D721Med (cell line): ENCODE measurements around the gene EIF4G1.

Experiments
- DNase-seq: peaks from one replicate; pipeline ENCODE4 v3.0.0; 2011; ENCODE audit warnings: low spot score; ENCODE audit not compliant: insufficient read length
- FAIRE-seq: peaks from 2 replicates; lab custom pipeline; 2011; peaks lifted over from hg19 to GRCh38; lab: Jason Lieb, UNC
- CTCF ChIP-seq: IDR thresholded peaks from 2 replicates; pipeline ENCODE4 v1.5.1; 2012; ENCODE audit warnings: mild to moderate bottlenecking, control low read depth; ENCODE audit not compliant: insufficient read depth; ENCODE audit errors: missing control alignments

Gene EIF4G1

GRCh38 chr3:184346480-184347190 is 32.2 kb downstream of the EIF4G1 start:
- FAIRE-seq (no peak), DNase-seq (no peak)
- TF ChIP-seq CTCF: no peak

DNA sequence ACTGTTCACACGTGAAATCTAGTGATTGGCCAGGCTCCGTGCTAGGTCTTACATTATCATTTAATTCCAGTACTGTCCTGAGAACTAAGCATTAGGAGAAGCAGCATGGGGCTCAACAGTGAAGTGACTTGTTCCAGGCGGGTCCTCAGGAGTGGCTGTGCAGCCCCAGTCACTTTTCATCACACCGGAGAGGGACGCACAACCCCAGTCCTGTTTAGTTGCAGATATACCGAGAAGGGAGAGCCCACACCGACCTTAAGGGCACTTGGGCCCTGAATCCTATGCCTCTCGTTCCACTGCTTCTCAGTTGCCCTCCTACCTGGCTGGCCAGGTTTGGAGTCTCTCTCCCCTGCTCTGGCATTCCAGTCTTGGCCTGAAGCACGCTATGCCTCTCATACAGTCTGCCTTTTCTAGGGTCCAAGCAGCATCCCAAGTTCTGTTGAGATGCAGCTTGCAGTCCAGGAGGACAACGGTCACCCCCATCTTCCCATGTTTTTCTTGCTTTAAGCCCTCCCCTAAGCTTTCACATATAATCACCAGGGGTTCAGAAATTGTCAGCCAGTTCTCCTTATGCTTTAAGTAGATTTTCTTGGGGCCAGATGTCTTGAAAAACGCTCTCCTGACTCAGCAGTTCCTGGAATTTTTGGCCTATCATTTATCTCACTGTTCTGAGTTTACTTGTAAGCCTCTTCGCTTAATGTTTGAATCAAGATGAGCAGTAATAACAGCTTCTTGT is 33.1 kb downstream of the EIF4G1 start:
- FAIRE-seq (peak; percentile 90), DNase-seq (peak; percentile 78)
- no peak for TF ChIP-seq CTCF

- DNase-seq (no peak), FAIRE-seq (no peak)
- no peak for TF ChIP-seq CTCF
Measured at GRCh38 chr3:184348057-184348382, 33.6 kb downstream of the EIF4G1 start.

DNA sequence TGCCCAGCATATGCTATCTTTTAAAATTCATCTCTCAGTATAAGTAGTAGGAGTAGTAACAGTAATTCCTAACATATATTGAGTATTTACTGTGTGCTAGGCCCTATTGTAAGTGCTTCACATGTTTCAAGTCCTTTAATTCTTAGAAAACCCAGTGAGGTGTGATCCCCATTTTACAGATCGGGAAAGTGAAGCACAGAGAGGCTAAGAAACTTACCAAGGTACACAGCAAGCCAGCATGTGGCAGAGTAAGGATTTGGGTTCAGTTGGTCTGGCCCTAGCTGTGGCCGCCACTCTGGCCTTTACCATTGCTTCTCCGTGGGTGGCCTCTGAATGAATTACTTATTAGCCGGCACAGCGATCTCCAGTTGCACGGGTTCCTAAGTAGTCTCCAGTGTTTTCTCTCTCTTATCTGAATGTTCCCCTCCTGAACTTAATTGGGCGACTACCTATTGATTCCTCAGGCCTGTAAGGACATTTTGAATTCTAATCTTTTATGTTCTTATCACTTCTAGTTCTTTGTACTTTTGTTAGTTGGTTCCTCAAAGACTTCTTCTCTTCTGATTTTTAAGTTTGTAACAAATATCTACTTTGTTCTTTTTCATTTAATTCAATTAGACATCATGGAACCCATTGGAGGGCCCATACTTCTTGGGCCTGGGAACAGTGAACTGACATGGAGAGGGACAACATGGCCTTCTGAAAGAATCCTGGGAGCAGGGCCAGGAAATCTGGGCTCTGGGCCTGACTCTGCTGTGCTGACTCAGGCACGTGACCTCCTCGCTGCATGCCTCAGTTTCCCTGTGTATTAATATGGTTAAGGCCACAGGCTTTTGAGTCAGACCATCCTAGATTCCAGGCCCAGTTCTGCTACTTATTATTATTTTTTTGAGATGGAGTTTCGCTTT is 35.4 kb downstream of the EIF4G1 start:
- no peak for TF ChIP-seq CTCF
- no peak for FAIRE-seq
- DNase-seq: no peak

GRCh38 chr3:184350618-184351017 is 36.2 kb downstream of the EIF4G1 start:
- DNase-seq (no peak), FAIRE-seq (no peak)
- TF ChIP-seq CTCF: no peak

DNA sequence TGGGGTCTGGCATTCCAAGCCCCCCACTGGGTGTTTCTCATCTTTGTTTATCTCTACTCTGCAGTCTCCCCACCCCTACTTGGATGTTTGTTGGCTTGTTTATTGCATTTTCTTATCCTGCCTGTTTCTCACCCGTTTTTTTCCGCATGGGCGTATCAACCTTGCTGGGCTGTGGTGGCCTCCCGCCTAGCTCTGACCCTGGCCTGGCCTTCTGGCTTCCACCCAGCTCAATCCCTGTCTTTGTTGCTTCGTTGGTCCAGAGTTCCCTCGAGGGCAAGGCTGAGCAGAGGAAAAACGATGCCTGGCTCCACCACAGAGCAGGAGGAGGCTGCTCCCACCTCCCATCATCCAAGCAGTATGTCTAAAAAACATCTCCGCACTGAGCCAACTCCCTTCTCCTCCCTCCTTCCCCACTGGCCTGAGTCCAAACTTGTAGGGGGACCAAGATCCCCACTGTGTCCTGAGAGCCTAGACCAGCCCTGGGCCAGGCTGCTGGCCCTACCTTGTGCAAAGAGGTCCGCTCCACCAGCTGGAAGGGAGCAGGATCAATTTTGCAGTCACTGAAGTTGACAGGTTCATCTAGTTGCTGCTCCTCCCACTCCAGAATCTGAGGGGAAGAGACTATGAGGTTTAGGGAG is 37.2 kb downstream of the EIF4G1 start:
- no peak for DNase-seq
- FAIRE-seq: no peak
- no peak for TF ChIP-seq CTCF
